ENCODE data around the gene ASCL4. TPM values are rescaled to one million over a fixed set of nuclear protein-coding genes. Genes with fewer than 3 reads are reported as not detected.
A peak's percentile ranks its signal among the peaks of the same experiment; 100 is the strongest.
"Not testable (repeated sequence)": the region's sequence is repeated elsewhere in the genome, so short reads cannot be mapped to it uniquely, and the experiment has no call there.

The ASCL4 gene, protein sequence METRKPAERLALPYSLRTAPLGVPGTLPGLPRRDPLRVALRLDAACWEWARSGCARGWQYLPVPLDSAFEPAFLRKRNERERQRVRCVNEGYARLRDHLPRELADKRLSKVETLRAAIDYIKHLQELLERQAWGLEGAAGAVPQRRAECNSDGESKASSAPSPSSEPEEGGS
- not detected in 2 replicates for total RNA-seq

GRCh38 chr12:107774349-107775029 is at the start of gene ASCL4:
Gene ASCL4 (plus strand): TSS chr12:107774704. CDS start chr12:107775219, 515 bp downstream.
- Histone ChIP-seq H3K27me3 (ENCODE audit: control insufficient read depth, insufficient read depth, low read length) (peaks cover 17% of the 10 kb centered on the region), H3K36me3 (ENCODE audit: control insufficient read depth, insufficient read depth, low read length) (no peaks in the 10 kb centered on the region), H3K4me3 (ENCODE audit: low read depth, low read length) (no peak within 1 kb of the TSS)
- DNase-seq (ENCODE audit: low read depth) (no peak), FAIRE-seq (no peak)
- no peak for TF ChIP-seq CTCF (IDR thresholded peaks at IDR 0.05; ENCODE audit: insufficient read depth, low read length, severe bottlenecking)

DNA sequence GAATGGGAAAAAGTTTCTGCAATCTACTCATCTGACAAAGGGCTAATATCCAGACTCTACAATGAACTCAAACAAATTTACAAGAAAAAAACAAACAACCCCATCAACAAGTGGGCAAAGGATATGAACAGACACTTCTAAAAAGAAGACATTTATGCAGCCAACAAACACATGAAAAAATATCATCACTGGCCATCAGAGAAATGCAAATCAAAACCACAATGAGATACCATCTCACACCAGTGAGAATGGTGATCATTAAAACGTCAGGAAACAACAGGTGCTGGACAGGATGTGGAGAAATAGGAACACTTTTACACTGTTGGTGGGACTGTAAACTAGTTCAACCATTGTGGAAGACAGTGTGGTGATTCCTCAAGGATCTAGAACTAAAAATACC is 47.2 kb upstream of the ASCL4 start:
- not testable (repeated sequence) for H3K27me3 ChIP-seq (ENCODE audit: control insufficient read depth, insufficient read depth, low read length); H3K36me3 ChIP-seq (ENCODE audit: control insufficient read depth, insufficient read depth, low read length); H3K4me3 ChIP-seq (ENCODE audit: low read depth, low read length); FAIRE-seq; DNase-seq (ENCODE audit: low read depth)

DNA sequence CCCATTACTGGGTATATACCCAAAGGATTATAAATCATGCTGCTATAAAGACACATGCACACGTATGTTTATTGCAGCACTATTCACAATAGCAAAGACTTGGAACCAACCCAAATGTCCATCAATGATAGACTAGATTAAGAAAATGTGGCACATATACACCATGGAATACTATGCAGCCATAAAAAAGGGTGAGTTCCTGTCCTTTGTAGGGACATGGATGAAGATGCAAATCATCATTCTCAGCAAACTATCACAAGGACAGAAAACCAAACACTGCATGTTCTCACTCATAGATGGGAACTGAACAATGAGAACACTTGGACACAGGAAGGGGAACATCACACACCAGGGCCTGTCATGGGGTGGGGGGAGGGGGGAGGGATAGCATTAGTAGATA is 46.8 kb upstream of the ASCL4 start:
- not testable (repeated sequence) for H3K4me3 ChIP-seq (ENCODE audit: low read depth, low read length); H3K27me3 ChIP-seq (ENCODE audit: control insufficient read depth, insufficient read depth, low read length); FAIRE-seq; H3K36me3 ChIP-seq (ENCODE audit: control insufficient read depth, insufficient read depth, low read length); DNase-seq (ENCODE audit: low read depth)

GRCh38 chr12:107730618-107731341 is 43.7 kb upstream of the ASCL4 start:
- Histone ChIP-seq H3K4me3 (ENCODE audit: low read depth, low read length) (no peak overlapping the region), H3K36me3 (ENCODE audit: control insufficient read depth, insufficient read depth, low read length) (peaks cover 4% of the 10 kb centered on the region), H3K27me3 (ENCODE audit: control insufficient read depth, insufficient read depth, low read length) (no peaks in the 10 kb centered on the region)
- no peak for FAIRE-seq
- DNase-seq (ENCODE audit: low read depth): no peak
- TF ChIP-seq CTCF (IDR thresholded peaks at IDR 0.05; ENCODE audit: insufficient read depth, low read length, severe bottlenecking): no peak

DNA sequence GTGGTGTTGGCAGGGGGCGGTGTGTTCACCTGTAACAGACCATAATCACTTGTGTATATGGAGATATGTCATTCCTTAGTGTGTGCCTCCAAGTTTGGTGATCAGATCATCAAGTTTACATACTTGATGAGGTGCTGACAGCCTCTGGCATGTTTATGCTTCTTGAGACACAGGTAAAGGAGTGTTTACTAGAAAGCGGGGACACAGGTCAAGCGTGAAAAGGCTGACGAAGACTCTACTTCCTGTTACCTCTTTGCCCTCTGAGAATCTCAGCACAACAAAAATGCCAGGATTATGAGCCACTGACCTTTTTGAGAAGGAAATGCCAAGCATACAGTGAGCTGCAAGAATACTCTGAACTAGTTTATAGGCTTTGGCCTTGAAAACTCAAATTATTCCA is 43.1 kb upstream of the ASCL4 start:
- FAIRE-seq (no peak), DNase-seq (ENCODE audit: low read depth) (peak; percentile 55)
- no peaks in the 10 kb centered on the region for H3K27me3 ChIP-seq (ENCODE audit: control insufficient read depth, insufficient read depth, low read length)
- no peak for TF ChIP-seq CTCF (IDR thresholded peaks at IDR 0.05; ENCODE audit: insufficient read depth, low read length, severe bottlenecking)
- H3K36me3 ChIP-seq (ENCODE audit: control insufficient read depth, insufficient read depth, low read length): peaks cover 4% of the 10 kb centered on the region
- H3K4me3 ChIP-seq (ENCODE audit: low read depth, low read length): no peak overlapping the region

DNA sequence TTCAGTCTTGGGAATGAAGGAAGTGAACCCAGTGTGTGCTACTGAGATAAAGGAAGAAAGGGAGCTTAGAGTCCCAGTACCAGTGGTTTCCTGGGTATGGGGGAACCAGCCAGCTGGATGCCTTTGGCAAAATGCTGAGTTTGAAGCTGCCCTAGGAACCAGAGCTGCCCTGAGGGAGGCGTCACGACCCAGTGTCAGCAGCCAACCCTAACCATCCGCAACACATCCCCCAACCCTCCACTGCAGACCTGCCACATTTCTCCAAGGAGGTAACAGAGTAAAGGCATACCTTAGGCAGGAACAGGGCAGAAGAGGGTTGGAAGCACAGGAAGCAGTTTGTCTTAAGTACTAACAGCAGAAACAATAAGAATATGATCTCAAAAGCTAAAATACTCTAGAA is 42.1 kb upstream of the ASCL4 start:
- Histone ChIP-seq H3K4me3 (ENCODE audit: low read depth, low read length) (no peak overlapping the region), H3K36me3 (ENCODE audit: control insufficient read depth, insufficient read depth, low read length) (peaks cover 4% of the 10 kb centered on the region), H3K27me3 (ENCODE audit: control insufficient read depth, insufficient read depth, low read length) (no peaks in the 10 kb centered on the region)
- no peak for FAIRE-seq
- TF ChIP-seq CTCF (IDR thresholded peaks at IDR 0.05; ENCODE audit: insufficient read depth, low read length, severe bottlenecking): no peak
- no peak for DNase-seq (ENCODE audit: low read depth)

All from bronchial epithelial cell (primary cell).